EH (cell line): ENCODE data around the gene ZNF550.

Source experiments
- DNase-seq: peaks from one replicate; pipeline ENCODE4 v3.0.0-alpha.2; 2015; ENCODE audit warnings: low read depth

Gene ZNF550

GRCh38 chr19:57559404-57560025, at the start of gene ZNF550:
Gene ZNF550, minus strand, starts transcription at chr19:57559863. Its CDS starts 181 bp downstream, at chr19:57559682.
- peak; percentile 89 for DNase-seq

GRCh38 chr19:57606931-57607330, 47.3 kb upstream of the ZNF550 start:
- no peak for DNase-seq

GRCh38 chr19:57599761-57600383, 40.2 kb upstream of the ZNF550 start, which contains the start of gene ZNF530:
Gene ZNF530, plus strand, starts transcription at chr19:57599885. Its CDS starts 4,461 bp downstream, at chr19:57604346.
- DNase-seq, result peak; percentile 93

- no peak for DNase-seq
These were observed 39.7 kb upstream of the ZNF550 start for GRCh38 chr19:57599377-57599760.

GRCh38 chr19:57587529-57587928, 27.9 kb upstream of the ZNF550 start:
- peak; percentile 80 for DNase-seq

- DNase-seq, result peak; percentile 94
These were observed 24.1 kb upstream of the ZNF550 start, which contains the start of gene ZIK1 for GRCh38 chr19:57583521-57584416. Gene ZIK1, plus strand, starts transcription at chr19:57584145. Its CDS starts 212 bp downstream, at chr19:57584357.

- DNase-seq, result no peak
These were observed 23.4 kb upstream of the ZNF550 start for GRCh38 chr19:57583104-57583520.

GRCh38 chr19:57578487-57579205, 19.0 kb upstream of the ZNF550 start, which contains the start of gene ZNF416:
Gene ZNF416, minus strand, starts transcription at chr19:57578911. Its CDS starts 207 bp downstream, at chr19:57578704.
- peak; percentile 99 for DNase-seq

- DNase-seq, result no peak
These were observed 17.0 kb upstream of the ZNF550 start for GRCh38 chr19:57576661-57577060.

GRCh38 chr19:57572415-57572947, 12.8 kb upstream of the ZNF550 start:
- DNase-seq, result no peak

- no peak for DNase-seq
These were observed 11.0 kb upstream of the ZNF550 start for GRCh38 chr19:57570707-57571106.

GRCh38 chr19:57566396-57567265, 7.0 kb upstream of the ZNF550 start:
- peak; percentile 13 for DNase-seq

GRCh38 chr19:57563547-57563946, 3.9 kb upstream of the ZNF550 start:
- no peak for DNase-seq

GRCh38 chr19:57560049-57560491, 407 bp upstream of the ZNF550 start:
- peak; percentile 93 for DNase-seq

GRCh38 chr19:57559008-57559403, 657 bp downstream of the ZNF550 start:
- DNase-seq, result peak; percentile 40

GRCh38 chr19:57558525-57558924, 1.1 kb downstream of the ZNF550 start:
- DNase-seq, result peak; percentile 29

- DNase-seq, result no peak
These were observed 2.0 kb downstream of the ZNF550 start for GRCh38 chr19:57557659-57558058.

- DNase-seq, result no peak
These were observed 7.2 kb downstream of the ZNF550 start for GRCh38 chr19:57552432-57552831.

GRCh38 chr19:57546513-57546912, 13.2 kb downstream of the ZNF550 start:
- DNase-seq, result no peak

GRCh38 chr19:57537953-57538547, 21.6 kb downstream of the ZNF550 start:
- no peak for DNase-seq
